ENCODE results near the gene PSMC3IP.

The PSMC3IP gene

DNA sequence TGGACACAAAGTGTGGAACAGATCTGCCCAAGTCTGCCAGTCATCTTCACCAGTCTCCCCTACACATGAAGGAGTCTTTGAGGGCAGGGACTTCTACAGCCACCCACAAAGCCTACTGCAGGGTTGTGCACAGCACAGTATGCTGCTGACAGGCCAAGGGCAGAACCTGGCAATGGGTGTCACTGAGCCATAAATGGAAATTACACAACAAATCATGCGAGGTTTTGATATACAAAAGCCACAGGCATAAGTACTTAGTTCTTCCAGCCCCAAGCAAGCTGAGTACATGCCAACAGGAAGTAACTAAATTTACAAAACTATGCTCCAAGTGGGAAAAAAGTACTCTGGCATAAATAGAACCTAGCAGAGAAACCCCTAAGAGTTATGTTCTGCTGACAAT is 7.8 kb upstream of the PSMC3IP start:
- no peak for DNase-seq (ENCODE audit: low read depth)

DNA sequence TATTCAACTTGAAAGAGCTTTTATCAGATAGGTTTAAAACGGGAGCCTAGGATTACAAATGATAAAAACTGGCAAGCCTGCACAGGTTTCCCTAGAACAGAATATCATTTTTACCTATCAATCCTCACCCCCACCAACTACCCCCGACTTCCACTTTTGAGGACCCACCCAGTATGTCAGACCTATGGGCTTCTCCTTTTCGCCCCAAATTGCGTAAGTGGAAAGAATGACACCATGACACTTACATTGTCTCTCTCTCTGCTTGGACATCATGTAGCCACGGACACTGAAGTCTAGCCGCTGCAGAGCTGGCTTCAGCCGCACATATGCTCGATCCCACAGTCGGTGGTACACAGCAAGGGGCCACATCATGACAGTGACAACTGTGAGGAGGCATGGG is 7.4 kb upstream of the PSMC3IP start:
- no peak for DNase-seq (ENCODE audit: low read depth)

DNA sequence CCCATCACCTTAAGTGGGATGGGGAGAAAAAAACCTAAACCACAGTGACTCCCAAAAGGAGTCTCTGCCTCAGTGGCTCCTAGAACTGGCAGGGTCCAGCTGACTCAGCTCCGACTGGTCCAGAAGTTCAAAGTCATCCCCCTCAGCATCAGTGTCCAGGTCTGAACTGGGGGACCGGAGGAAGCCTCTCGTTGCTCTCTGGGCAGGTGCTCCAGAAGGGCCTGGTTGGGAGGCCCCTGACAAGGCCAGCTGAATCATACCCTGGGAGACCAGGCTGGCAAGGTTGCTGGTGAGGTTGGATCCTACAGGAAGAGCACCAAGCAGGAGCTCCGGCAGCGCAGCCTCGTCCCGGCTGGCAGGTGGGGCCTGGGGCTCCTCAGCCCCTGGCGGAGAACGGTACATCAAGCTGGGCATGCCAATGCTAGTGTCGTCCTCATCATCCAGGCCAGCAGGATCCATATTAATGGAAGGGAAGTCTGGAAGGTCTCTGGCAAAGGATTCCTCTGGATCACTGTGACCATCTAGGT is 4.3 kb upstream of the PSMC3IP start:
- no peak for DNase-seq (ENCODE audit: low read depth)

DNA sequence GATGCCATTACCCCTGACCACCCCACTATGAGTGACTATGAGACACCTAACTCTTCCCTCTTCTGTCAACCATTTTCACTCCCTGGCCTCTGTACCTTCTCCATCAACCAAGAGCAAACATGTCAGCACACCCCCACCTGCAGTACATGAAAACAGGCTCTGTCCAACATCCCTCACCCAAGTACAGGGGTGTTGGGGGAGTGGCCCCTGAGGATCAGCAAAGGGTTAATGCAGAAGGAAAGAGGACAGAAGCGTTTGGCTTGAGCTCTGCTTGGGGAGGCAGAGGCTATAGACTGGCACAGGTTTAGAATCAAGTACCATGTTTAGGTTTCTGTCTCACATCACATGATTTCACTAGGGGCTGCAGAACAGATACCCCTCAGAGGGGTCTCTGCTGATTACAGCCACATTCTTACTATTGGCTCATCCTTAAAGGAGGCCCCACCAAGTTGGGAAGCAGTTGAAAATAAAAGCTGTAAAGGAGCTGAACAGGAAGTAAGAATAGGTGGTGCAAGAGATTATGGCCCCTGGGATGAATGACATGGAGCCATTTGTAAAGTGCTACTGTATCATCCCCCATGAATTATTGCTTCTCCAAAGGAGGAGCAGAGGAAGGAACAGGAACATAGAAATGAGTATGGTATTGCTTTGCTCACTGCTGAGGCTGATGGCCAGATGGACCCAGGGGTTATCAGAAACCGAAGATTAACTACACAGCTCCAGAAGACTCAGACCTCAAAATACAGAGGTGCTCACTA is 2.4 kb upstream of the PSMC3IP start:
- no peak for DNase-seq (ENCODE audit: low read depth)

DNA sequence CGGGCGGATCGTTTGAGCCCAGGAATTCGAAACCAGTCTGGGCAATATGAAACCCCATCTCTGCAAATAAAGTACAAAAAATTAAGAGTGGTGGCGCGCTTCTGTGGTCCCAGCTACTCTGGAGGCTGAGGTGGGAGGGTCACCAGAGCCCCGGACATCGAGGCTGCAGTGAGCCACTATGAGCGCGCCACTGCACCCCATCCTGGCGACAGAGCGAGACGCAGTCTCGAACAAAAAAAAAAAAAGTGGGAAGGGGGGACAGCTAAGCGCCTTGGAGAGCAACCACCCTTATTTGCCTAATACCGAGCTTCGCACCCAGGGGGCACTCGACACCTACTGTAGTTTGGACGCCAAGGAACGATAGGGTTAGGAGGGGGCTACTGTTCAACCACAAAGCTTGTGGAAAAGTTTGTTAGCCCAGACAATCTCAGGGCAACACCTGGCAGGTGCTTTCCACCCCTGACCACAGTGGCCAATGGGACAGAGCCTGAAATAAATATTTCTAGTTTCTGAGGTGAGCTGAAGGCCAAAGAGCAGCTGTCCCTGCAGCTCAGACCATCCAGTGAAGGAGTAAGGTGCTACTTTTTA is 847 bp upstream of the PSMC3IP start:
- peak; percentile 51 for DNase-seq (ENCODE audit: low read depth)

DNA sequence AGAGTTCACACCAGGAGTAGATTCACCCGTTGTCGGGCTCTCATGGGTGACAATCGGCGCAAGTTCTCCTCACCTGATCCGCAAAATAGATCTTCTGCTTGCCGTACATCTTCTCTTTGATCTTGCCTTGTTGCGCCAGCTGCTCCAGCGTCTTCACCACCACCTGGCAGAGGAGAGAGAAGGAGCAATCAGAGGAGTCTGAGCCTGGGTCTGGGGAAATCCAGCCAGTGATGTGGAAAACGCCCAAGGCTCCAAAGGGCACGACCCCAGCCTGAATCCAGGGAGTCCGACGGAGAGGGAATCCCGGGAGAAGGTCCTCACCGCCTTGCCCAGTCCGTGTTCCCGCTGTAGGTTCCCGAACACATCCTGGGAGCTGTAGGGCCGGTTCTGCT is 393 bp downstream of the PSMC3IP start:
- no peak for DNase-seq (ENCODE audit: low read depth)

DNA sequence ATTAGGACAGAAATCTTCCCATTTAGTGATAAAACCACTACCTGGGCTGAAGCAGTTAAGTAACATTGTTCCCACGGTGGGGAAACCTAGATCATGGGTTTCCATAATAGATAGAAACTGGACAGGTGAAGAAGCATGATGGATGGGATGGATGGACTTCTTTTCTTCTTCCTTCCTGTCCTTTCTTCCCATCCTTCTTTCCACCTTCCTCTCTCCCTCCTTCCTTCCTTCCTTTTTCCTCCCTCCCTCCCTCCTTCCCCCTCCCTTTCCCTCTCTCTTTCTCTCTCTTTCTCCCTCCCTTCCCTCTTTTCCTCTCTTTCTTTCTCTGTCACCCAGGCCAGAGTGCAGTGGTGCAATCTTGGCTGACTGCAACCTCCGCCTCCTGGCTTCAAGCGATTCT is 3.1 kb downstream of the PSMC3IP start:
- no peak for DNase-seq (ENCODE audit: low read depth)

DNA sequence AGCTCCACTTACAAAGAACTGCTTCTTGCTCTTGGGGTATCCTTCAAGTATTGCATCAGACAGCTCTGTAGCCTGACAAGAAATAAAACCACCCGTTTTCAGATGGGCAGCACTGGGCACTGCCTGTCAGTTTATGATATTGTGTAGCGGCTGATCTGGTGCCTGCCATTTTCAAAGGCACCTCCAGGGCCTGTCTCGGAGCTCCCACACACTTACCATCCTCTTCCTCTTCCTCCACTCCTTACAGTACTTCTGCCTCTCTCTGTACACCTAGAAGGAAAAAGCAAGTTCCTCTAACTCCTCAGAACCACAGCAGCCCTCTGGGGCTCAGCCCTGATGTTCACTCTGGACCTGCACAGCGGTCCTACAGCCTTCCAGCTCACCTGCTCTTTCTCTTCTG is 4.4 kb downstream of the PSMC3IP start:
- no peak for DNase-seq (ENCODE audit: low read depth)

DNA sequence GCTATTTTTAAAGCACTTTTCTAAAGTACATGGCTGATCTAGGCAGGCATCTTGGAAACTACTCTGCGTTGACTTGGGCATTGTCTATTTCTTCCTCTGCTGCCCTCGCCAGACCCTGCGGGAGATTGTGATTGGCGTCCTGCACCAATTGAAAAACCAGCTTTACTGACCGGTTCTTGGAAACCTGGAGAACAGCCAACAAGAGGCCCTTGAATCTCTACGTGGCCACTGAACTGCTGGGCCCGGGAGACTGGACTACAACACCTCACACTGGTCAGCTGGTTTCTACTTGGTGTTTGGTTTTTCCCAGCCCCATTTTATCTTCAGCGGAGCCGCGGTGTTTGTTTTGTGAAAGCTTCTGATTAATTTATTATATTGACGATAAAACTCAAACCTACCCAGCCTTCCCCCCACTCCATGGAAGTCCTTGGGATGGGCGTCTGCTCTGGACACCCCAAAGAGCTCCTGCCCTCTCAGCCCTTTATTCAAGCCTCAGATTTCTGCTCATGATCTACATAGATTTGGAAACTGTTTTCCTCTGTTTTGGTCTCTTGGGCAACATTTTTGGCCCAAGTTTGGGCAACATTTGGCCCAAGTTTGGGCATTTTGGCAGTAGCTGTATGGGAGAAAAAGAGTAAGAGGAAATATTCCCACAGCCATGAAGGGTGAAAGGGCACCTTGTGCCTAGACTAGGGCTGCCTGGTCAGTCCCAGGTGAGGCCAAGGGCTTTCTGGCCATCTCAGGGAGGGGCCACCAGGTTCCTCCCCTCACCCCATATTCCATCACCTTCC is 5.9 kb downstream of the PSMC3IP start:
- no peak for DNase-seq (ENCODE audit: low read depth)

DNA sequence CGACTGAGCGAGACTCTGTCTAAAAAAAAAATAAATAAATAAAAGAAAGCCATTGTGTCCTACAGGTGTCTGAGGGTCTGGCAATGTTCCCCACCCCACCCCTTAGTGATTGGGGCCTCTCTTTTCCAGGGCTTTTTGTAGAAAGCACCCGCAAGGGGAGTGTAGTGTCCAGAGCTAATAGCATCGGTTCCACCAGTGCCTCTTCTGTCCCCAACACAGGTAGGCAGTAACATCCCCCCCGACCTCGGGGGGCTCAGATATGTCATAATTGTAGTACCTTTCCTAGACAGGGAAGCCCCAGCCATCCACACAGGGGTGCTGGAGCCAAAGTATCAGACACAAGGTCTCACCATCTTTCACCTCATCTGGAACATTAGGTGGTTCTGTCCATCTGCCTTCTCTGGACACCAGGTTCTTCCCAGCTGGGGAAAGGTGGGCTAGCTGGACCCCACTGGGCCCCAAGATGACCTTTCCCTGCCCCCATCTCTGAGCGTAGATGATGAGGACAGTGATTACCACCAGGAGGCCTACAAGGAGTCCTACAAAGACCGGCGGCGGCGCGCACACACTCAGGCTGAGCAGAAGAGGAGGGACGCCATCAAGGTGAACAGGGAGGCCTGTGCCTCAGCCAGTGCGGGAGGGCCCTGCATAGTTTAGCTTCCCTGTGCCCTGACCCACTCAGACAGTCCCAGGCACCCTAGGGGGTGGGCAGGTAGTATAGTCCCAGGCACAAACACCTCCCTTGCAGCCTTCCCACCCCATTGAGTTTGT is 9.0 kb downstream of the PSMC3IP start:
- no peak for DNase-seq (ENCODE audit: low read depth)

DNA sequence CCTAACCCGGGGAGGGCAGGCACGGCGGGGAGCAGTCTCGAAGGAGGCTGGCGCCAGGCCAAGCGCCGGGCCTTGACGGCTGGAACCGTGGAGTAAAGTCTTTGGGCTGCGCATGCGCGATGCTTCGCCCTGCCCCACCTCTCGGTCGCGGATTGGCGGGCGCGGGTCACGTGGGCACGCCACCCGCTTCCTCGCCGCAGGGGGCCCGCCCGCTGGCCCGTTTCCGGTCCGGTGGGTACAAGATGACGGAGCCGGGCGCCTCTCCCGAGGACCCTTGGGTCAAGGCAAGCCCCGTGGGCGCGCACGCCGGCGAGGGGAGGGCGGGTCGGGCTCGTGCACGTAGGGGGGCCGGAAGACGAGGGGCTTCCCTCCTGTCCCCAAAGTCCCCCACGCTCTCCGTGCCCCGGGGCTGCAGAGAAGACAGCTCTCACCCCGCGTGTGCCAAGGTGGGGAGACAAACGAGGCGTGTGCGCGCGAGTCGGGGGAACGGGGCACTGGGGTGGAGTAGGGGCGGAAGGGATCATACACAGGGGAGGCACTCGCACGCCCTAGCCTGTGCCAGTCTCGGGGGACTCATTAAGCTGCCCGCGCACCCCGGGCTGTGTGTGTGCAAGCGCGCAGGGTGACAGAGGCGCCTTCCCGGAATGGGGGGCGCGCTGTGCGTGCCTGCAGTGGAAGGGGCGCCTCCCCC is 10.5 kb downstream of the PSMC3IP start, which contains the start of gene MLX:
TSS of gene MLX (plus strand) at position 218 of the 691 bp plus-strand sequence. CDS start at position 243, 25 bp downstream.
- DNase-seq (ENCODE audit: low read depth) = peak; percentile 85

DNA sequence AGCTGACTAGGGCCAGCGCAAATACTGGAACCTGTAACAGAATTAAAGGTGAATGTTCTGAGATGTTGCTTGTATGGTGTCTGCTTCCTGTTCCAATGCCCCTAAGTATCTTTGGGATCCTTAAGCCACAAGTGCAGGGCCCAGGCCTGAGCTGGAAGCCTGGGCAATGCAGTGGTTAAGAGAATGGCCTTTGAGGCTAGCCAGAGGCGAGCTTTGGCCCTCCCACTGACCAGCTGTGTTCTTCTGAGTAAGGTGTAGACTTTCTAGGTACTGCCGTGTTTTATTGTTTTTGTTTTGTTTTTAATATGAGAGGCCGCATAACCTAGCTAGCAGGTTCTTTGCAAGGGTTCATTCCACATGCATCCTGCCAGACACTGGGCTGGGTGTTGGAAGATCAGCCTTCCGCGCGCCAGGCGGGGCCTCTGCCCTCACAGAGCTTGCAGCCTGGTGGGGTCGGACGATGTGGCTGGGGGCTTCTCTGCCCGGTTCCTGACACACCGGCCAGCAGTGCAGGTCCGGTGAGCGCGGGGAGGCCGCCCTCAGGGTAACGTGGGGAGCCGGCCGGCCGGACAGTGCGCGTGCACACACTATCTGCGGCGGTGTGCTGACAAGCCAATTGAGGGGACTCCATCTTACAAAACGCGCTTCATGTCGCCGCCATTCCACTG is 11.2 kb downstream of the PSMC3IP start:
- DNase-seq (ENCODE audit: low read depth) = no peak

DNA sequence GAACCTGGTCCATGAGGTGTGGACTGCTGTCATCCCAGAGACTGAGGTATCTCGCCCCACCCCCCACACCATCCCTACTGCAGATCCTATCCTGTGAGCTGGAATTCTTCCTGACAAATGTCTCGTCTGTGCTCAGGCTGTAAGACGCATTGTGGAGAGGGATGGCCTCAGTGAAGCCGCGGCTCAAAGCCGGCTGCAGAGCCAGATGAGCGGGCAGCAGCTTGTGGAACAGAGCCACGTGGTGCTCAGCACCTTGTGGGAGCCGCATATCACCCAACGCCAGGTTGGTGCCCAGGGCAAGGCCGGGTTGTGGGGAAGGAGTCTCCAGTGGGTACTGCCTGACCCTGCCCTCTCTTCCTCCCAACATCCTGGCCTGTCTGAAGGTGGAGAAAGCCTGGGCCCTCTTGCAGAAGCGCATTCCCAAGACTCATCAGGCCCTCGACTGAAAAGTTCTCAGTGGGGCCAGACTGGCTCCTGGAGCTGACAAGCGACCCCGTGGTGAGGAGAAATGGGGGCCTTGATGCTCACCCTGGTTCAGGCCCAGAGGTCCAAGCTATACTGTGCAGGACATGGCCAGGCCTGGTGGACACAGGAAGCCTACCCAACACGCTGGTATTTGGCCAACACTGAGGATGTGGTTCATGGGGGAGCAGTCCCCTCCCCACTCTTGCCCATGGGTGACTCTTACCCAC is 11.9 kb downstream of the PSMC3IP start:
- DNase-seq (ENCODE audit: low read depth) = no peak

DNA sequence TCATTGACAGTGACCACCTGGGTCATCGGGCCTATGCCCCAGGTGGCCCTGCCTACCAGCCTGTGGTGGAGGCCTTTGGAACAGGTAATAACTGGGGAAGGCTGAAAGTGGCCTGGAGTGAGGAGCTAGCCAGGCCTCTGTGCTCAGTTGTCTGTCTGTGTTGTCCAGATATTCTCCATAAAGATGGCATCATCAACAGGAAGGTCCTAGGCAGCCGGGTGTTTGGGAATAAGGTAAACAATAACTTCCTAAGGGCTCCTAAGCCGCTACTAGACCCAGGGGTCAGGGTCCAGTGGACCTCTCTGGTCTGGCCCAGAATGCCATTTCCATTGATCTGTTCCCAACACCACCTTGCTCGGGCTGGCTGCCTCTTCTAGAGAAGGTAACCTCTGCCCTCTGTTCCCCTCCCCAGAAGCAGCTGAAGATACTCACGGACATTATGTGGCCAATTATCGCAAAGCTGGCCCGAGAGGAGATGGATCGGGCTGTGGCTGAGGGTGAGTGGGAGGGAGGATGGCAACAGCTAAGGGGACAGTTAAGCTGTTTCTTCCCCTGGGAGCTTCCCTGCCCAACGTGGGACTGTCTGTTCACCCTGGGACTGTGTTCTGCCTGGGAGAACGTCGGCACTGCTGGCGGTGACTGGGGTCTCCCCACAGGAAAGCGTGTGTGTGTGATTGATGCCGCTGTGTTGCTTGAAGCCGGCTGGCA is 12.6 kb downstream of the PSMC3IP start:
- DNase-seq (ENCODE audit: low read depth) = no peak

DNA sequence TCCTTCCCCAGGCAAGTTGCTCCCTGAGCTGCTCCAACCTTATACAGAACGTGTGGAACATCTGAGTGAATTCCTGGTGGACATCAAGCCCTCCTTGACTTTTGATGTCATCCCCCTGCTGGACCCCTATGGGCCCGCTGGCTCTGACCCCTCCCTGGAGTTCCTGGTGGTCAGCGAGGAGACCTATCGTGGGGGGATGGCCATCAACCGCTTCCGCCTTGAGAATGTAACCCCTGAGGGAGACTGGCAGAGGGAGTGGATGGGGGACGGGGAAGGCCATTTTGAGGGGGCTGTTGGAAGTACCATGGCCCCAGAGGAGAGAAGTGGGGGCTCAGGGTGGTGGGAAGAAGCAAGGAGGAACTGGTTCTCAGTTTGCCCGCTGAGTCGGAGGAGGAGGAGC is 13.6 kb downstream of the PSMC3IP start:
- DNase-seq (ENCODE audit: low read depth) = no peak

DNA sequence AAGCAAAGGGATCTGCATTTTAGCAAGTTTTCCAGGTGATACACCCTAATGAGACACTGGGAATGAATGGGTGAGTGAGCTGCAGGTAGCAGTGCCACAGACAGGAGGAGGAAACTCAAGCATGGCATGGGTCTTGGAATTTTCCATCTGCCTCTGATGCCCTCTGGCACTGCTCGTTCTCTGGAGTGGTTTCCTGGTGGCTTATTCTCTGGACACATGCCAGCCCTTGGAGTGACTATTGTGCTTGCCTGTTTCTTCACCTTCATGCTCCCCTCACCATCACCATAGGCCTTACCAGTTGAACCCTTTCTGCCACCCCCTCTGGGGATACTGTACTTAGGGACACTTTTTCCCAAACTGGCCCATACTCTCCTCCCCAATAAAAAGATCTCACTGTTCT is 14.0 kb downstream of the PSMC3IP start:
- no peak for DNase-seq (ENCODE audit: low read depth)

DNA sequence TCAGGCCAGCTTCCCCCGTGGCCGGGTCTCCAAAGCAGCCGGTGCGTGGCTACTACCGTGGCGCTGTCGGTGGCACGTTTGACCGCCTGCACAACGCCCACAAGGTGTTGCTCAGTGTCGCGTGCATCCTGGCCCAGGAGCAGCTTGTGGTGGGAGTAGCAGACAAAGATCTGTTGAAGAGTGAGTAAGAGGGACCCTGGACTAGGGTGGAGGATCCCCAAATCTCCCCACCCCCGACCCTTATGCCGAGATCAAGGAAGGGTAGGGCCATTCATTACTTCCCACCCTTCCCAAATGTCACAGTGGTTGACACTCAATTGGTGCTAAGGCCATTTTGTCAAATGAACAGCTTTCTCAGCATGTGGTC is 14.4 kb downstream of the PSMC3IP start:
- DNase-seq (ENCODE audit: low read depth) = no peak

DNA sequence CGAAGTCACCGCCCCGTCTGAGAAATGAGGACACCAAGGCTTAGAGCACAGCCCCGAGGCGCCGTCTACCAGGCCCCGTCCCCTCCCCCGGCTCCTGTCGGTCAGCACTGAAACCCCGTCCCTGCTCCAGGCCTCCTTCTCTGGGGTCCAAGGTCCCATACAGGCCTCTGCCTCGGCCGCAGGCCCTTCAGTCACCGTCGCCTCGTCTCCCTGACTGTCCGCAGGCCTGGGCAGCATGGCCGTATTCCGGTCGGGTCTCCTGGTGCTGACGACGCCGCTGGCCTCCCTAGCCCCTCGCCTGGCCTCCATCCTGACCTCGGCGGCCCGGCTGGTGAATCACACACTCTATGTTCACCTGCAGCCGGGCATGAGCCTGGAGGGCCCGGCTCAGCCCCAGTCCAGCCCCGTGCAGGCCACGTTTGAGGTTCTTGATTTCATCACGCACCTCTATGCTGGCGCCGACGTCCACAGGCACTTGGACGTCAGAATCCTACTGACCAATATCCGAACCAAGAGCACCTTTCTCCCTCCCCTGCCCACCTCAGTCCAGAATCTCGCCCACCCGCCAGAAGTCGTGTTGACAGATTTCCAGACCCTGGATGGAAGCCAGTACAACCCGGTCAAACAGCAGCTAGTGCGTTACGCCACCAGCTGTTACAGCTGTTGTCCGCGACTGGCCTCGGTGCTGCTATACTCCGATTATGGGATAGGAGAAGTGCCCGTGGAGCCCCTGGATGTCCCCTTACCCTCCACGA is 15.0 kb downstream of the PSMC3IP start:
- DNase-seq (ENCODE audit: low read depth) = no peak

DNA sequence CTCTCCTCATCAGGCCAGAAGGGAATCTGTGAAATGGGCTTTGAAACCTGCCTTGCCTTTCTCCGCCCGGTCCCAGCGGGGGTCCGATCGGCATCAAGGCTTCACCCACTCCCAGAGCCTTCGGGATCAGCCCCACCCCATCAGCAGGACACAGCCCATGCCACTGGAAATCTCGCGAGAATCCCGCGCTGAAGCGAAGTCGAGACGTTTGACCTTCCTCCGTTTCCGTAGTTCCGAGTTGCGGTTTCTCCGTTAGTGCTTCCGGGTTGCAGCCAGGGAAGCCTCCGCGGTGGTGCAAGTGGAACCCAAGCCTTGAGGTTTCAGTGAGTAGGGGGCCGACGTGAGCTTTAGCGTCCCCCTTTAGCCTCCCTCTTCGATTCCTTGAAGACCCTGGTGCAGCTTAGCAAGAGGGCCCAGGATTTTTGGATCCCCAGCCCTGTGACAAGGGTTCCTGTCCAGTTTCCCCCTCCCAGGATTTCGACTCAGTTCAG is 15.6 kb downstream of the PSMC3IP start, which contains the start of gene COASY:
TSS of gene COASY (plus strand) at position 252 of the 491 bp plus-strand sequence. CDS start 475 bp downstream, outside the sequence.
- peak; percentile 87 for DNase-seq (ENCODE audit: low read depth)

All from stimulated activated CD8-positive, alpha-beta memory T cell treated with anti-CD3 and anti-CD28 coated beads, Interleukin-12 subunit alpha, Interleukin-12 subunit beta, amount 100 ng/mL, for 1 hour (primary cell).